Measurements from ENCODE around the gene ADAMTS6. TPM values are rescaled to one million over a fixed set of nuclear protein-coding genes. Genes with fewer than 3 reads are reported as not detected.
"Not testable (repeated sequence)": the region's sequence is repeated elsewhere in the genome, so short reads cannot be mapped to it uniquely, and the experiment has no call there.

The ADAMTS6 gene
- total RNA-seq, 1 donor from 2014 or later: 1.3 TPM

GRCh38 chr5:65198456-65199120 lies 283.1 kb downstream of the ADAMTS6 start:
- no peak for DNase-seq (ENCODE audit: low spot score)

DNA sequence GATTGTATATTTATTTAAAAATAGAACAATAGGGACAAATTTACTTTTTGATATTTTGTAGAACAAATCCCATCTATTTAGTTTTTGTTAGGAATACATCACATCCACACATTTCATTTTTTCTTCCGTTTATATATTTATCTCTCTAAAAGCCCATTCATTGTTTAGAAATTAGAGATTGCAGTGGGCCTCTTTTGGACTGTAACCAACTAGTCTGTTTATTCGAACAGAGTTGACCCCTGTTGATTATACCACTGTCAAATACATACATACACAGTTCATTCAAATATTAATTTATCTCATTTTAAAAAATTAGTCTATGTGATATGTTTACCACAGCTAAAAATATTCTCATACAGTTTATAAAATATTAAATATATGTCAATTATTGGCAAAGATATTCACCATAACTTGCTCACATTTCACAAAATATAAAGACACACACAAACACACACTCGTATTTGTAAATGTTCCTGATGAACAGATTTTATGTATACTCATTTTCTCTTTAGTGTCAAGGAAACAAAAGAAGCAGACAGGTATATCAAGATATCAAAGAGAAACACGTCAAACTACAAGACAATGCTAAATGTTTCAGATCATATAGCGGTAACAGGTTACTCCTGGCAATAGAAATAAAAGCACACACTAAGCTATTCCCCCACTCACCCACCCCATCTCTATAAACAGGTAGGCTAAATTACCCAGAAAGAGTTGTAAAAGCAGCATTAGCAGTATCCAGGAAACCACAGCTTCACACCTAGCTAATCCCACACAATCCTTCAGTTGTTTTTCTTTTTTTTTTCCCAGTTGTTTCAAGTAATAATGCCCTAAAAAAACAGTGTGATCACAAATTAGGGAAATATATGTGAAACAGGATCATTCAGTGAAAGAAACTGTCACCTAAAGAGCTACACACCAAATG lies 283.9 kb downstream of the ADAMTS6 start:
- DNase-seq (ENCODE audit: low spot score): no peak

DNA sequence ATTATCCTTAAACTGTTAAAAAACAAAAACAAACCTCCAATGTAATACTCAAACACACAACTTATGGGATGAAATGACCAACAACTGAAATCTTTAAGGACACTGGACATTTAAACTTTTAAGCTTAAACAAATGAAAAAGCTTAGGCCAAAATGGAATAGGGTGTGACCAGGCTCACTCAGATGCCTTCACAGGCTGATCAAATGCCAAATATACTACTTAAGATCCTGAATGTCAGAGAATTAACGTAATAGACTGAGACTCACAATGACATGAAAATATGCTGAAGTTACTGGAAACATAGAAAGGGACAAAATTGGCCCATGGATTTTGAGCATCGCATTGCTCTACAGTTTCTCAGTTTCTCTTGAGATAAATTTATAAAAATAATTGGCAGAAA lies 286.8 kb downstream of the ADAMTS6 start:
- no peak for DNase-seq (ENCODE audit: low spot score)

- no peak for DNase-seq (ENCODE audit: low spot score)
These were observed 289.4 kb downstream of the ADAMTS6 start for GRCh38 chr5:65192331-65192730.

GRCh38 chr5:65191554-65192135 lies 290.1 kb downstream of the ADAMTS6 start:
- no peak for DNase-seq (ENCODE audit: low spot score)

DNA sequence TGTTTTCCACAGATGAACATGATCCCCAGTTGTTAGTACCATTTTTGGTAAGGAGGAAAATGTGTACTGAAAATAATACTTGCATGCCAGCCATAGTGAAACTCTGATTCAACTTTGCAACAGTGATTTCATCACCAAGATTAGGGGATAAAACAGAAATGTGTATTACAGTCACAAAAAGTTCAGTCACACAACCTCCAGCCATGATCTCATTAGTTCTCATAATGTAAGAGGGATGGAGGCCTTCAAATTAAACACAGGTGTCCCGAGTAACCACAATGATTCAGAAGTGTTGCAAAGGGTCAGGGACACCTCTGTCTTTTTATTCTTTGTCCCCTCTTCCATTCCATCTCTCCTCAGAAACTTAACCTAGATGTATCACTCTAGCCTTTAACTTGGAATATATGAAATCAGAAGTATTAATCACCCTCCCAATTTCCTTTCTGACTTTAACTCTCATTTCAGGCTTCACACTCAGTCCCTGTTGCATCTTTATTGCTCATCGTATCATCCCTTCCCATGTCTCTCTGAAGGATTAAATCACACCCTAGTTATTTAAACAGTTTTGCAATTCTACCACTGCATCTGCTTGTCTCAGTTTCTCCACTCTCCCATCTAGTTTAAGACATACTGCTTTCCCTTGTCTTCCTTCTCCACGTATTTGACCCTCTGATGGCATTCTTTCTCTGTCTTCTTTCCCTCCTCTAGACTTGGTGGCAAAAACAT lies 291.2 kb downstream of the ADAMTS6 start:
- no peak for DNase-seq (ENCODE audit: low spot score)

- DNase-seq (ENCODE audit: low spot score): no peak
These were observed 295.0 kb downstream of the ADAMTS6 start for GRCh38 chr5:65186646-65187227.

DNA sequence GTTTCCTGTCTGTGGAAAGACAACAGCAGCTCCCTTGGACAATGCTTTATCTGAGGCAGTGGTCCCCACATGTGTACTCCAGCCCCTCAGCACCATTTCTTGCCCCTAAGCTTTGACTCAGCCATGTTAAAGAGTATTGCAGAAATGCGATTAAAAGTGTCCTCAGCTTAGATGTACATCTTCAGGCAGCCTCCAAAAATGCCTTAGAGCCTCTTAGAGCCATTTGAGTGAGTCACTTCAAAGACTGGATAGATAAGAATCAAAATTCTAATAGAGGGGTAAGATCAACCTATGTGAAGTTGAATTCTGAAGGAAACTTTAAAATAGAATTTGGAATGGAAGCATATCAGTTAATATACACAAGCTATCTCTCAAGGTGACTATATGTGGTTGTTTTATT lies 296.3 kb downstream of the ADAMTS6 start:
- DNase-seq (ENCODE audit: low spot score): no peak

- no peak for DNase-seq (ENCODE audit: low spot score)
These were observed 296.9 kb downstream of the ADAMTS6 start for GRCh38 chr5:65184780-65185179.

DNA sequence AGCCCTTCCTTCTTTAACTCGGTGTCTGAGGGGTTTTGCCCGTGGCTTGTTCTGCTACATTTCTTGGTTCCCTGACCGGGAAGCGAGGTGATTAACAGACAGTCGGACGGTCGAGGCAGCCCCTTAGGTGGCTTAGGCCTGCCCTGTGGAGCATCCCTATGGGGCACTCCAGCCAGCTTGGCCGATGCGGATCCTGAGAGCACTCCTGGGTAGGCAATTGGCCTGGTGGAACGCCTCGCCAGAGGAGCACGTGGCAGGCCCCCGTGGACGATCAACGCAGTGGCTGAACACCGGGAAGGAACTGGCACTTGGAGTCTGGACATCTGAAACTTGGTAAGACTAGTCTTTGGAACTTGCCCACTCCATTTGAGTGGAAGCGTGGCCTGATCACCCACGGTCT lies 307.5 kb downstream of the ADAMTS6 start:
- not testable (repeated sequence) for DNase-seq (ENCODE audit: low spot score)

DNA sequence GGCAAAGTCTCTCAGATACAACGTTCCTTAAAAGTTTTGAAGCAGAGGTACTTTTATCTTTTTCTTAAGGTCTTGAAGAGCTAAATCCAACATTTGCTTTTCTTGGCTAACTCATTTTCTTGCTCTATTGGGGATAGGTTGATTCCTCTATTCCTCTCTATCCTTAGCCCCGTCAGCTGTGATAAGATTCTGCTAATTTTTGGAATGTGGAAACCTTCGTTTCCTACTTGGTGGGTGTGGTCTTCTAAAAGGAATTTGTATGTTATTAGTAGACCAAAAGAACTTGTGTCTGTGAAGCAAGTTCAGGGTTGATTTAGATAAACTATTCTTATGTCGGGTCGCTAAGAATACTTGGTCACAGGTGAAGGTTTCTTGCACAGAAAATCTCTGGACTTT lies 308.6 kb downstream of the ADAMTS6 start:
- no peak for DNase-seq (ENCODE audit: low spot score)

DNA sequence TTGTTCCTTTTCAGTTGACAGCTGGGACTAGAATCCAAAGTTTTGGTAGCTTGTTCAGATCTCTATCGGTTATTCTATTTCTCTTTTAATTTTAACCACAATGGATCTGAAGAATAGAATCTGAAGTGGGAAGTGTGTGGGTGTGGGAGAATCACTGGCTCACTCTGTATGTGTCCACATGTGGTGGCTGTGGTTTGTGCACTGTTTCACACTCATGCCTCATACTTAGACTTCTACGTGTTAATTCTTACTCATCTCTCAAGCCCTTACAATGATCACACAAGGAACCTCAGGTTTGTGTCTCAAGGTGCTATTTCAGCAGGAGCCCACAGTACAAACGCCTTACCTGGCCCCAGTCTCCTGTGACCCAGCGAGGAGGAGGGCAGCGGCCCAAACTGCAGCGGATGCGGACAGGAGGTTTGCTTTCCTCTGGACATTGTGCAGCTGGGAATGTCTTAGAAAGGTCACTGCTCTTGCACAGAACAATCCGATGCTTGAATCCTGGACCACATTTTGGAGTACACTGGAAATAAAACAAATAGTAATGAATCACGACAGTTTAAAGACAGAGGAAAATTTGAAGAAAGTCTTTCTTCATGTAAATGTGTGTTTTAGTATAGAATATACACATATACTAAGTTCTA lies 309.1 kb downstream of the ADAMTS6 start:
- DNase-seq (ENCODE audit: low spot score): no peak

- DNase-seq (ENCODE audit: low spot score): no peak
These were observed 310.1 kb downstream of the ADAMTS6 start for GRCh38 chr5:65171645-65172044.

DNA sequence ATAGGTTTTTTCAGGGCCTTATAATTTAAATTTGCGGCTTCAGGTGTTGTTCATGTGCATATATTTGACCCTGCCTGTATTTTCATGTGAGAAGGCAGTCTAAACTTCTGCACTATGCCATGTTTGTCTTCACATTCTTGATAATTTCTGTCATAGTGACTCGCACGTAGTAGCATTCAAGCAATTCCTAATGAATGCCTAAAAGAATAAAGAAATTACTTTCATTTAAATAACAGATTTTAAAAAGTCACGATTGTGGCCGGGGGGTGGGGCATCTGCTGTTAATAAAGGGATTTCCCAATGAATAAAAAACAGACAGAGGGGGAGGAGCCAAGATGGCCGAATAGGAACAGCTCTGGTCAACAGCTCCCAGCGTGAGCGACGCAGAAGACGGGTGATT lies 318.0 kb downstream of the ADAMTS6 start:
- no peak for DNase-seq (ENCODE audit: low spot score)

DNA sequence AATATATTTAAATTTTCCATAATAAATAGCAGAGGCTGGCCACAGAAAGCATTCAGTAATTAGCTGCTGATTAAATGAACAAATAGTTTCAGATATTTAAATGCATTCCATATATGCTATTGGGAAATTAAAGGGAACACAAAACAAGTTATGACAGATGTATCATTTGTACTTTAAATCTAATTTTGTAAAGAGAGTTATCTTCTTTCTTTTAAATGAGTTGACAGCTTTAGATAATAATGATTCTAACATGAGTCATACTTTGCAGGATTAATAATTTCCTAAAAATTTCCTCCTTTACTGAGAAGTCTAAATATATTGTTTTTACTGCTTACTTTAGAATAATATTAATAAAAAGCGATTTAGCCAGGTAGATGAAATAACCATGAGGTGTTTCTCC lies 320.1 kb downstream of the ADAMTS6 start:
- DNase-seq (ENCODE audit: low spot score): no peak

- DNase-seq (ENCODE audit: low spot score): no peak
These were observed 323.7 kb downstream of the ADAMTS6 start for GRCh38 chr5:65157906-65158603.

DNA sequence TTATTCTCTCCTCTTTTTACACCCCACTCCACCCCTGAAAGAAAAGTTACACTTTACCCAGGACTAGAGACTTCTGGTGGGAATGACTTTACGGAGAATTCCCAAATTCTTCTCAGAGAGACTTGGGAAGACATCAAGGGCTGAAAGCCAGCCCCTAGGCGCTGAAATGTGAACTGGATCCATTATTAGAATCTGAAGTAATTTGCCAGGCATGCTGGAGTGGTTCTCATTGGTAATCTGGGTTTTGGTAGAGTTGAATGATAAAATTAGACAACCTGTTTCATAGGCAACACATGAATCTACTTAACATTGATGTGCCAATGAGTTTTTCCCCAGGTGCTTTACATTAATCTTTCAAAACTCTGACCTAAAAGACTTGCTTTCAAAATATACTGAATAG lies 324.8 kb downstream of the ADAMTS6 start:
- no peak for DNase-seq (ENCODE audit: low spot score)

GRCh38 chr5:65152131-65152530 lies 329.6 kb downstream of the ADAMTS6 start:
- no peak for DNase-seq (ENCODE audit: low spot score)

- DNase-seq (ENCODE audit: low spot score): no peak
These were observed 330.1 kb downstream of the ADAMTS6 start for GRCh38 chr5:65151614-65152013.
